ENCODE results near the gene USP4.

The USP4 gene

GRCh38 chr3:49269443-49270155 lies 70.3 kb downstream of the USP4 start:
- H3K27ac ChIP-seq (replicated peaks; ENCODE audit: low read length): no peak overlapping the region
- no peak overlapping the region for H4K8ac ChIP-seq (ENCODE audit: low read depth, low read length)
- H3K14ac ChIP-seq (ENCODE audit: low read length): no peak overlapping the region
- H3K18ac ChIP-seq (ENCODE audit: low read length): no peak overlapping the region
- no peaks in the 10 kb centered on the region for H3K79me1 ChIP-seq (ENCODE audit: low read depth, low read length)
- no CpG with 5 or more reads among the region's 3 CpGs for WGBS, 2 donors (ENCODE audit: extremely low coverage in 2 of 2, insufficient read length in 2 of 2, insufficient replicate concordance in 1 of 2)
- no peak overlapping the region for H4K91ac ChIP-seq (ENCODE audit: low read depth, low read length, poor library complexity)
- no peak overlapping the region for H2AFZ ChIP-seq (ENCODE audit: low read length)
- peaks cover 0 to 32% of the 10 kb centered on the region in 2 donors for H3K36me3 ChIP-seq (replicated peaks in 1 of 2; ENCODE audit: control insufficient read depth in 2 of 2, insufficient read depth in 2 of 2, low read length in 2 of 2)
- H2AK5ac ChIP-seq (ENCODE audit: low read depth, low read length): no peak overlapping the region
- H3K4me3 ChIP-seq (ENCODE audit: low read length in 2 of 2): no peak overlapping the region
- H3K9me3 ChIP-seq (replicated peaks in 1 of 2; ENCODE audit: control insufficient read depth in 2 of 2, insufficient read depth in 1 of 2, low read depth in 1 of 2, low read length in 2 of 2): no peaks in the 10 kb centered on the region
- H3K27me3 ChIP-seq (ENCODE audit: control insufficient read depth in 3 of 3, insufficient read depth in 3 of 3, low read depth in 1 of 3, low read length in 3 of 3): no peaks in the 10 kb centered on the region
- no peak for DNase-seq (ENCODE audit: low spot score)
- no peak overlapping the region for H2BK12ac ChIP-seq (ENCODE audit: low read length)
- no peak overlapping the region for H3K23ac ChIP-seq (ENCODE audit: low read depth, low read length, poor library complexity)
- no peak overlapping the region for H3K4me2 ChIP-seq (ENCODE audit: insufficient read depth, low read length, poor library complexity, severe bottlenecking)
- no peak overlapping the region for H2BK15ac ChIP-seq (ENCODE audit: low read length)
- no peak overlapping the region for H3K9ac ChIP-seq (ENCODE audit: low read depth, low read length, poor library complexity)
- H3K4me1 ChIP-seq (ENCODE audit: control insufficient read depth in 2 of 2, insufficient read depth in 1 of 2, low read depth in 1 of 2, low read length in 2 of 2): peaks cover 0 to 2% of the 10 kb centered on the region in 2 donors
- no peak overlapping the region for H2BK120ac ChIP-seq (ENCODE audit: low read depth, low read length)
- H2BK5ac ChIP-seq (ENCODE audit: low read length): no peak overlapping the region
- H3K4ac ChIP-seq (ENCODE audit: low read length): no peak overlapping the region

GRCh38 chr3:49266410-49267095 lies 73.3 kb downstream of the USP4 start:
- no peak overlapping the region for H2AK5ac ChIP-seq (ENCODE audit: low read depth, low read length)
- no peaks in the 10 kb centered on the region for H3K27me3 ChIP-seq (ENCODE audit: control insufficient read depth in 3 of 3, insufficient read depth in 3 of 3, low read depth in 1 of 3, low read length in 3 of 3)
- no peak overlapping the region for H4K8ac ChIP-seq (ENCODE audit: low read depth, low read length)
- H2BK5ac ChIP-seq (ENCODE audit: low read length): no peak overlapping the region
- H2BK15ac ChIP-seq (ENCODE audit: low read length): no peak overlapping the region
- H3K4me1 ChIP-seq (ENCODE audit: control insufficient read depth in 2 of 2, insufficient read depth in 1 of 2, low read depth in 1 of 2, low read length in 2 of 2): peaks cover 0 to 2% of the 10 kb centered on the region in 2 donors
- H2BK12ac ChIP-seq (ENCODE audit: low read length): no peak overlapping the region
- no peaks in the 10 kb centered on the region for H3K9me3 ChIP-seq (replicated peaks in 1 of 2; ENCODE audit: control insufficient read depth in 2 of 2, insufficient read depth in 1 of 2, low read depth in 1 of 2, low read length in 2 of 2)
- no CpG with 5 or more reads among the region's 5 CpGs for WGBS, 2 donors (ENCODE audit: extremely low coverage in 2 of 2, insufficient read length in 2 of 2, insufficient replicate concordance in 1 of 2)
- no peak overlapping the region for H3K23ac ChIP-seq (ENCODE audit: low read depth, low read length, poor library complexity)
- DNase-seq (ENCODE audit: low spot score): no peak
- no peak overlapping the region for H3K4ac ChIP-seq (ENCODE audit: low read length)
- H3K27ac ChIP-seq (replicated peaks; ENCODE audit: low read length): no peak overlapping the region
- H3K4me3 ChIP-seq (ENCODE audit: low read length in 2 of 2): no peak overlapping the region
- H3K36me3 ChIP-seq (replicated peaks in 1 of 2; ENCODE audit: control insufficient read depth in 2 of 2, insufficient read depth in 2 of 2, low read length in 2 of 2): peaks cover 0 to 22% of the 10 kb centered on the region in 2 donors
- no peak overlapping the region for H2BK120ac ChIP-seq (ENCODE audit: low read depth, low read length)
- H4K91ac ChIP-seq (ENCODE audit: low read depth, low read length, poor library complexity): no peak overlapping the region
- H3K14ac ChIP-seq (ENCODE audit: low read length): no peak overlapping the region
- H2AFZ ChIP-seq (ENCODE audit: low read length): no peak overlapping the region
- no peak overlapping the region for H3K9ac ChIP-seq (ENCODE audit: low read depth, low read length, poor library complexity)
- no peak overlapping the region for H3K4me2 ChIP-seq (ENCODE audit: insufficient read depth, low read length, poor library complexity, severe bottlenecking)
- H3K79me1 ChIP-seq (ENCODE audit: low read depth, low read length): no peaks in the 10 kb centered on the region
- H3K18ac ChIP-seq (ENCODE audit: low read length): no peak overlapping the region

- Histone ChIP-seq H2AFZ (ENCODE audit: low read length) (no peak overlapping the region), H3K79me1 (ENCODE audit: low read depth, low read length) (no peaks in the 10 kb centered on the region), H4K8ac (ENCODE audit: low read depth, low read length) (no peak overlapping the region), H3K23ac (ENCODE audit: low read depth, low read length, poor library complexity) (no peak overlapping the region), H2AK5ac (ENCODE audit: low read depth, low read length) (no peak overlapping the region), H2BK120ac (ENCODE audit: low read depth, low read length) (no peak overlapping the region), H2BK12ac (ENCODE audit: low read length) (no peak overlapping the region), H3K27me3 (ENCODE audit: control insufficient read depth in 3 of 3, insufficient read depth in 3 of 3, low read depth in 1 of 3, low read length in 3 of 3) (no peaks in the 10 kb centered on the region), H3K4me1 (ENCODE audit: control insufficient read depth in 2 of 2, insufficient read depth in 1 of 2, low read depth in 1 of 2, low read length in 2 of 2) (peaks cover 0 to 2% of the 10 kb centered on the region in 2 donors), H3K4me3 (ENCODE audit: low read length in 2 of 2) (no peak overlapping the region), H3K14ac (ENCODE audit: low read length) (no peak overlapping the region), H2BK15ac (ENCODE audit: low read length) (no peak overlapping the region), H3K27ac (replicated peaks; ENCODE audit: low read length) (no peak overlapping the region), H3K18ac (ENCODE audit: low read length) (no peak overlapping the region), H3K9ac (ENCODE audit: low read depth, low read length, poor library complexity) (no peak overlapping the region), H4K91ac (ENCODE audit: low read depth, low read length, poor library complexity) (no peak overlapping the region), H3K4me2 (ENCODE audit: insufficient read depth, low read length, poor library complexity, severe bottlenecking) (no peak overlapping the region), H3K4ac (ENCODE audit: low read length) (no peak overlapping the region), H2BK5ac (ENCODE audit: low read length) (no peak overlapping the region), H3K36me3 (replicated peaks in 1 of 2; ENCODE audit: control insufficient read depth in 2 of 2, insufficient read depth in 2 of 2, low read length in 2 of 2) (peaks cover 0 to 15% of the 10 kb centered on the region in 2 donors), H3K9me3 (replicated peaks in 1 of 2; ENCODE audit: control insufficient read depth in 2 of 2, insufficient read depth in 1 of 2, low read depth in 1 of 2, low read length in 2 of 2) (no peaks in the 10 kb centered on the region)
- no peak for DNase-seq (ENCODE audit: low spot score)
- WGBS, 2 donors (ENCODE audit: extremely low coverage in 2 of 2, insufficient read length in 2 of 2, insufficient replicate concordance in 1 of 2): no CpG with 5 or more reads among the region's 10 CpGs
These were observed 74.0 kb downstream of the USP4 start for GRCh38 chr3:49265661-49266386.
